Astrocyte (in vitro differentiated cells and primary cell): ENCODE measurements around the gene EFNA5. TPM values are rescaled to one million over a fixed set of nuclear protein-coding genes. Genes with fewer than 3 reads are reported as not detected.

Source experiments
- DNase-seq: peaks from one replicate; pipeline ENCODE4 v3.0.0-alpha.2; 2010; ENCODE audit warnings: low read depth
- FAIRE-seq: peaks from 2 replicates; lab custom pipeline; 2011; peaks lifted over from hg19 to GRCh38; lab: Jason Lieb, UNC
- H2AFZ ChIP-seq: 2 replicates; pipeline ENCODE4 v1.6.0; 2012; ENCODE audit warnings: low read depth, low read length, inconsistent platforms
- H3K27ac ChIP-seq: 2 replicates; pipeline ENCODE4 v1.5.1; 2011; ENCODE audit warnings: low read depth, low read length, inconsistent platforms
- H3K27me3 ChIP-seq: 2 replicates; pipeline ENCODE4 v1.6.0; 2011; ENCODE audit warnings: low read length, inconsistent platforms; ENCODE audit not compliant: insufficient read depth
- H3K36me3 ChIP-seq: 2 replicates; pipeline ENCODE4 v1.5.1; 2011; ENCODE audit warnings: low read length, inconsistent platforms; ENCODE audit not compliant: insufficient read depth
- H3K4me1 ChIP-seq: 2 replicates; pipeline ENCODE4 v1.5.1; 2011; ENCODE audit warnings: low read length, inconsistent platforms; ENCODE audit not compliant: insufficient read depth
- H3K4me2 ChIP-seq: 2 replicates; pipeline ENCODE4 v1.6.0; 2012; ENCODE audit warnings: low read length, inconsistent platforms
- H3K4me3 ChIP-seq: 2 replicates; pipeline ENCODE4 v1.5.1; 2011; ENCODE audit warnings: low read depth, mild to moderate bottlenecking, low read length, inconsistent platforms; ENCODE audit not compliant: insufficient read depth
- H3K79me2 ChIP-seq: 2 replicates; pipeline ENCODE4 v1.6.0; 2012; ENCODE audit warnings: mild to moderate bottlenecking, low read length, inconsistent platforms; ENCODE audit not compliant: insufficient read depth
- H3K9ac ChIP-seq: 2 replicates; pipeline ENCODE4 v1.6.0; 2012; ENCODE audit warnings: mild to moderate bottlenecking, low read length, inconsistent platforms
- H3K9me3 ChIP-seq: 2 replicates; pipeline ENCODE4 v1.5.1; 2012; ENCODE audit warnings: low read depth, mild to moderate bottlenecking, low read length, inconsistent platforms; ENCODE audit not compliant: insufficient read depth
- H4K20me1 ChIP-seq: 2 replicates; pipeline ENCODE4 v1.6.0; 2012; ENCODE audit warnings: low read length, inconsistent platforms; ENCODE audit not compliant: insufficient read depth
- H3K27ac Mint-ChIP-seq: one replicate; pipeline ENCODE4 v1.8.0; 2021; ENCODE audit warnings: mild to moderate bottlenecking, mixed read lengths; ENCODE audit not compliant: unreplicated experiment
- H3K27me3 Mint-ChIP-seq: one replicate; pipeline ENCODE4 v1.8.0; 2021; ENCODE audit warnings: low read depth, mixed read lengths; ENCODE audit not compliant: unreplicated experiment
- H3K36me3 Mint-ChIP-seq: one replicate; pipeline ENCODE4 v1.8.0; 2021; ENCODE audit warnings: low read depth, mixed read lengths; ENCODE audit not compliant: unreplicated experiment
- H3K4me1 Mint-ChIP-seq: one replicate; pipeline ENCODE4 v1.8.0; 2021; ENCODE audit warnings: low read depth, mixed read lengths; ENCODE audit not compliant: unreplicated experiment
- H3K4me3 Mint-ChIP-seq: one replicate; pipeline ENCODE4 v1.8.0; 2021; ENCODE audit warnings: mild to moderate bottlenecking, moderate library complexity, mixed read lengths; ENCODE audit not compliant: unreplicated experiment
- H3K9me3 Mint-ChIP-seq: one replicate; pipeline ENCODE4 v1.8.0; 2021; ENCODE audit warnings: mild to moderate bottlenecking, mixed read lengths; ENCODE audit not compliant: unreplicated experiment
- EZH2 ChIP-seq: IDR thresholded peaks from 2 replicates; pipeline ENCODE4 v1.6.1; 2012; ENCODE audit warnings: mild to moderate bottlenecking, low read length, inconsistent platforms; ENCODE audit not compliant: insufficient read depth
- total RNA-seq: library from RNA; stranded (reverse); gene quantifications from 2 replicates; pipeline ENCODE4 v1.2.1, GENCODE V29; 2021
- TF ChIP-seq, protein P1 (sequence below): IDR thresholded peaks from 2 replicates; pipeline ENCODE4 v1.5.1; 2011; ENCODE audit warnings: low read depth, mild to moderate bottlenecking, inconsistent platforms, low read length, moderate library complexity; ENCODE audit not compliant: insufficient read depth

The EFNA5 gene
- total RNA-seq, 1 donor from 2014 or later, result 59.3 TPM

DNA sequence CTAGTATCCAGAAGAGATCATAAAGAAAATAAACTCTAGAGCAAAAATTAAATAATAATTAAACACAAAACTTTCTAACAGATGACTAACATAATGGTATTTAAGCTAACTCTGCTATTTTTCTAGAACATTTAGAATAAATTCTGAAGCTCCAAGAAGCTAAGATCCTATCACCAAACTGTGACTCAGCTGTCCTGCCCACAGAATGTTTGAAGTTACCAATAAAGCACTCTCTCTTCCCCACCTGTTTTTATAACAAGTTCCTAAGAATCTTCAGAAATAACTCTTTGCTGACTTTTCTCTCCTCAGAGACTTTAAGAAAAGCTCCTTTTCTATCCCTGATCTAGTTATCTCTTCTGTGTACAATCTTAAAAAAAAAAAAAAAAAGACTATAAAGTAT is 6.0 kb upstream of the EFNA5 start:
- Histone ChIP-seq H4K20me1 (no peaks in the 10 kb centered on the region), H3K4me1 (peaks cover 4% of the 10 kb centered on the region), H3K79me2 (no peaks in the 10 kb centered on the region), H3K4me3 (no peak overlapping the region), H3K9ac (no peak overlapping the region), H3K36me3 (no peaks in the 10 kb centered on the region), H3K27me3 (no peaks in the 10 kb centered on the region), H3K27ac (no peak overlapping the region), H3K9me3 (no peaks in the 10 kb centered on the region), H2AFZ (no peak overlapping the region), H3K4me2 (no peak overlapping the region)
- Mint-ChIP-seq H3K4me1 (peaks cover 5% of the 10 kb centered on the region), H3K4me3 (no peak overlapping the region), H3K36me3 (peaks cover under 1% of the 10 kb centered on the region), H3K27me3 (no peaks in the 10 kb centered on the region), H3K27ac (no peak overlapping the region), H3K9me3 (no peaks in the 10 kb centered on the region)
- FAIRE-seq (no peak), DNase-seq (peak; percentile 44)
- no peak for TF ChIP-seq EZH2
- TF ChIP-seq, protein P1, sequence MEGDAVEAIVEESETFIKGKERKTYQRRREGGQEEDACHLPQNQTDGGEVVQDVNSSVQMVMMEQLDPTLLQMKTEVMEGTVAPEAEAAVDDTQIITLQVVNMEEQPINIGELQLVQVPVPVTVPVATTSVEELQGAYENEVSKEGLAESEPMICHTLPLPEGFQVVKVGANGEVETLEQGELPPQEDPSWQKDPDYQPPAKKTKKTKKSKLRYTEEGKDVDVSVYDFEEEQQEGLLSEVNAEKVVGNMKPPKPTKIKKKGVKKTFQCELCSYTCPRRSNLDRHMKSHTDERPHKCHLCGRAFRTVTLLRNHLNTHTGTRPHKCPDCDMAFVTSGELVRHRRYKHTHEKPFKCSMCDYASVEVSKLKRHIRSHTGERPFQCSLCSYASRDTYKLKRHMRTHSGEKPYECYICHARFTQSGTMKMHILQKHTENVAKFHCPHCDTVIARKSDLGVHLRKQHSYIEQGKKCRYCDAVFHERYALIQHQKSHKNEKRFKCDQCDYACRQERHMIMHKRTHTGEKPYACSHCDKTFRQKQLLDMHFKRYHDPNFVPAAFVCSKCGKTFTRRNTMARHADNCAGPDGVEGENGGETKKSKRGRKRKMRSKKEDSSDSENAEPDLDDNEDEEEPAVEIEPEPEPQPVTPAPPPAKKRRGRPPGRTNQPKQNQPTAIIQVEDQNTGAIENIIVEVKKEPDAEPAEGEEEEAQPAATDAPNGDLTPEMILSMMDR, result no peak

DNA sequence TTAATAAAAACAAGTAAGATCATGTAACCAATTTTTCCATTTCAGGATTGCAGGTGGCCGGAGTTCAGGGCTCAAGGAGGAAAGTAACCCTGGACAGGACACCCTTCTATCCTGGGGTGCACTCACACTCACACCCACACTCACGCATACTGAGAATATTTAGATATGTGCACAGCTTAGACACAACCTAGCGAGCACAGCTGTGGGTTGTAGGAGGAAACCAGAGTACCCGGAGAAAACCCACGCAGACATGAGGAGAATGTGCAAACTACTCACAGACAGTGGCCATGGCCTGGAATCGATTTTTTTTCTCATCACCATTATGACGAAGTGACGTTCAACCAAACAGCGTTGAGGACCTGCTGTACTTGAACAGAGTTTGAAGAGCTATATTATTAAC is 4.5 kb upstream of the EFNA5 start:
- DNase-seq (no peak), FAIRE-seq (no peak)
- Histone ChIP-seq H3K9ac (no peak overlapping the region), H3K27me3 (no peaks in the 10 kb centered on the region), H3K4me2 (no peak overlapping the region), H3K36me3 (no peaks in the 10 kb centered on the region), H3K9me3 (no peaks in the 10 kb centered on the region), H2AFZ (no peak overlapping the region), H3K79me2 (no peaks in the 10 kb centered on the region), H3K4me3 (no peak overlapping the region), H4K20me1 (no peaks in the 10 kb centered on the region), H3K4me1 (peaks cover 4% of the 10 kb centered on the region), H3K27ac (no peak overlapping the region)
- Mint-ChIP-seq H3K27me3 (no peaks in the 10 kb centered on the region), H3K4me1 (peaks cover 5% of the 10 kb centered on the region), H3K36me3 (peaks cover 3% of the 10 kb centered on the region), H3K27ac (no peak overlapping the region), H3K9me3 (no peaks in the 10 kb centered on the region), H3K4me3 (no peak overlapping the region)
- TF ChIP-seq EZH2, result no peak
- TF ChIP-seq, protein P1, result no peak

DNA sequence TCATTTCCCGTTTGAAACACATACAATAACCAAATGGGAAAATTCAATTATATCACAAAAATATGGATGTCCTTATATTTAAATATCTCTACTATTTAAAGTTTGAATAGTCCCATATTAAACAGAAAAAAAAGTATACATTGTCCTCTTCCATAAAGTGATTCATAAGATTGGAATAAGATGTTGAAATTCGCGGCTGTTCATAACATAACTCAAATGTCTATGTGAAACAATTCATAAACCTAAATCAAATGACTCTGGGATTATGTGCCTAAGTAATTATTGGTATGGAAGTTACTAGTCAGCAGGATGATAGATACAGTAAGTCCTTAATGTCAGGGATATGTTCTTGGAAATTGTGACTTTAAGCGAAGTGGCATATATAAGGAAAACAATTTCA is 3.9 kb upstream of the EFNA5 start:
- no peak overlapping the region for H3K4me3 Mint-ChIP-seq

More for the DNA sequence above, 3.9 kb upstream of the EFNA5 start:
- no peak overlapping the region for H3K27ac ChIP-seq
- no peaks in the 10 kb centered on the region for H3K27me3 ChIP-seq
- no peaks in the 10 kb centered on the region for H4K20me1 ChIP-seq
- TF ChIP-seq EZH2, result no peak
- TF ChIP-seq, protein P1, result no peak
- no peaks in the 10 kb centered on the region for H3K27me3 Mint-ChIP-seq
- H3K4me3 ChIP-seq, result no peak overlapping the region
- no peak overlapping the region for H3K9ac ChIP-seq
- DNase-seq (no peak), FAIRE-seq (no peak)
- peaks cover 4% of the 10 kb centered on the region for H3K4me1 ChIP-seq
- H3K9me3 Mint-ChIP-seq, result no peaks in the 10 kb centered on the region
- H3K79me2 ChIP-seq, result no peaks in the 10 kb centered on the region
- no peak overlapping the region for H3K4me2 ChIP-seq
- H3K36me3 Mint-ChIP-seq, result peaks cover 4% of the 10 kb centered on the region
- no peak overlapping the region for H2AFZ ChIP-seq
- peaks cover 5% of the 10 kb centered on the region for H3K4me1 Mint-ChIP-seq
- H3K27ac Mint-ChIP-seq, result no peak overlapping the region
- no peaks in the 10 kb centered on the region for H3K9me3 ChIP-seq
- H3K36me3 ChIP-seq, result no peaks in the 10 kb centered on the region
